Glomerular endothelial cell (primary cell): Measurements from ENCODE around the gene MRPL39. TPM values are rescaled to one million over a fixed set of nuclear protein-coding genes. Genes with fewer than 3 reads are reported as not detected.

Experiments used
- DNase-seq: peaks from one replicate; pipeline ENCODE4 v3.0.0-alpha.2; 2011; ENCODE audit warnings: low read depth, low spot score; ENCODE audit errors: extremely low read depth
- total RNA-seq: library from RNA; depleted of rRNA; stranded (reverse); fragments of >200 nt; gene quantifications from 2 replicates; pipeline ENCODE4 v1.2.3, GENCODE V29; 2015

The MRPL39 gene
- total RNA-seq, 1 donor from 2014 or later: 22.3 TPM

- no peak for DNase-seq
Measured at GRCh38 chr21:25541042-25541441, 66.2 kb downstream of the MRPL39 start.

DNA sequence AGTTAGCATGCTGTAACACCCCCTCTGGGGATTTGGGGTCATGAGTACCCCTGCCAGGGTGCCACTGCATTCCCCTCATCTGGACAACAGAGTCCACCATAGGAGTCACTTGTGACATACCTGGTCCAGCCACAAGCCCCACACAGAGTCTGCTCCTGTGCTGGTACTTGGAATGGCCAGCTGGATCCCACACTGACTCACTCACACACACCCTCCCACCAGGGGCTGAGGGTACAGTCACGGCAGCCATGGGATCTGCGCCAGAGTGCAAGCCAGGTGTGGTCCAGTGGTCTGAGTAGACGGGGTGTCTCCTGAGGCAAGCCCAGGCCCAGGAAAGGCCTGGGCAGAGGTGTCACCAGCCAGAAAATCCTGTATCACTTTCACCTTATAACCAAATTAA lies 67.7 kb downstream of the MRPL39 start:
- DNase-seq: no peak

DNA sequence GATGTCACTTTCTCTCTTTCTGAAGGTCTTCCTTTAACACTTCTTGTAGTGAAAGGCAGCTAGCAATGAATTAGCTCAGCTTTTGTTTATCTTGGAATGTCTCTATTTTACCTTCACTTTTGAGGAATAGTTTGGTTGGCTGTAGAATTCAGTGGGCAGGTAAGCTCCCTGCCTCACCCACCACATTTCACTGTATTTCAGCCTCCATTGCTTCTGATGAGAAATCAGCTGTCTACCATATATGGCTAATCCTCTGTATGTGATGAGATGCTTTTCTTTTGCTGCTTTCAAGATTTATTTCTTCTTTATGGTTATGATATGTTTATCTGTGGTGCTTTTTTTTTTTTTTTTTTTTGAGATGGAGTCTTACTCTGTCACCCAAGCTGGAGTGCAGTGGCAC lies 70.1 kb downstream of the MRPL39 start:
- DNase-seq: no peak

DNA sequence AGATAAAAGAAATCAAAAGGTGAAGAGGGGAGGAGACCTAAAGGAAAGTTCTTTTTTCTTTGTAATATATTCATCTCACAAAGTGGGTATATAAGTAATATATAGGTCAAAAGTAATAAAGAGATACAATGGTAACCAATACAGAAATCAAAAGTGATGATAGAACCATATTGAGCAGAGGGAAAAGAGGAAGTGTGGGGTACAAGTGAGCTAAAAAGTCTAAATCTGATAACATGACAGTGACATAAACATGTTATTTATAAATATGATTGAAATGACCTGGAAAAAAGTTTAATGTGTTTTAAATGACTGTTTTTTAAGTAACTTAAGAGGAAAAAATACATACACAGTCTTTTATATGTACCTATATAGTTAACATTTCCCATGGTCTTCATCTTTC lies 70.5 kb downstream of the MRPL39 start:
- no peak for DNase-seq

DNA sequence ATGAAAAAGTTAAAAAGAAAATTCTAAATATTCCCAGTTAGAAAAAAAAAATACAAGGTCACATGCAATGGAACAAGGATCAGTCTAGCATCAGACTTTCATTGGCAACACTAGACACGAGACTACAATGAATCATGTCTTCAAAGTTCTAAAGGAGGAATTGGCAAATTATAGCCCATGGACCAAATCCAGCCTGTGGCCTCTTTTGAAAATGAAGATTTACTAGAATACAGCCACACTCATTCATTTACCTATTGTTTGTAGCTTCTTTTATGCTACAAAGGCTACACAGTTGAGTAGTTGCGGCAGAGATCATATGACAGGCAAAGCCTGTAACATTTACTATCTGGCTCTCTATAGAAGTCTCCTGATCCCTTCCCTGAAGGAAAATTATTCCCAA lies 71.4 kb downstream of the MRPL39 start:
- DNase-seq: no peak

Other genes with a start within 250 kb of the MRPL39 start
- gene JAM2, start 31.8 kb upstream of the MRPL39 start, total RNA-seq: 8.0 and 8.5 TPM in 2 replicates
- 95.4 and 122 TPM in 2 replicates for gene ATP5PF, start 127.4 kb upstream of the MRPL39 start, total RNA-seq
- 16.1 and 19.0 TPM in 2 replicates for gene GABPA, start 127.5 kb upstream of the MRPL39 start, total RNA-seq